K562 (cell line): ENCODE data around the gene RPAP2. TPM values are rescaled to one million over a fixed set of nuclear protein-coding genes. Genes with fewer than 3 reads are reported as not detected.

Experiments used
- ATF2 ChIP-seq: sonication (generic); formaldehyde crosslinking; IDR thresholded peaks from 2 replicates; pipeline ENCODE4 v1.8.1; 2022; ENCODE audit warnings: missing genetic modification reagents
- BHLHE40 ChIP-seq: IDR thresholded peaks from 2 replicates; pipeline ENCODE4 v1.6.1; 2011; ENCODE audit warnings: low read length, improper control_type of control experiment
- CBX8 ChIP-seq: fragments of 200-600 bp; sonication (generic); IDR thresholded peaks from 2 replicates; pipeline ENCODE4 v1.6.1; 2012; ENCODE audit warnings: borderline replicate concordance, mixed run types, low read depth, mild to moderate bottlenecking, moderate library complexity, mixed read lengths, low read length, control low read depth, inconsistent platforms; ENCODE audit not compliant: poor library complexity, severe bottlenecking; ENCODE audit errors: extremely low read depth
- ELF2 ChIP-seq: fragments of 250-450 bp; sonication (Bioruptor Pico); IDR thresholded peaks from 2 replicates; pipeline ENCODE4 v1.5.0; 2021; ENCODE audit warnings: mild to moderate bottlenecking
- ERF ChIP-seq: fragments of 450-650 bp; formaldehyde crosslinking; IDR thresholded peaks from 2 replicates; pipeline ENCODE4 v1.4.0; 2020; ENCODE audit warnings: mild to moderate bottlenecking, mixed read lengths
- EWSR1 ChIP-seq: fragments of 450-650 bp; IDR thresholded peaks from 2 replicates; pipeline ENCODE4 v1.6.1; 2018; ENCODE audit warnings: borderline replicate concordance, mild to moderate bottlenecking, low read depth, moderate library complexity; ENCODE audit not compliant: partially characterized antibody
- GABPB1 ChIP-seq: sonication (generic); formaldehyde crosslinking; IDR thresholded peaks from 2 replicates; pipeline ENCODE4 v1.8.0; 2022; ENCODE audit warnings: mild to moderate bottlenecking, missing genetic modification reagents
- HDAC8 ChIP-seq: fragments of 450-650 bp; IDR thresholded peaks from 2 replicates; pipeline ENCODE4 v1.6.1; 2016; ENCODE audit warnings: mild to moderate bottlenecking, missing genetic modification characterization, moderate library complexity, missing compliant biosample characterization
- MLX ChIP-seq, 2 experiments: fragments of 450-650 bp in 1 of 2; sonication (generic) in 1 of 2; formaldehyde crosslinking; conservative IDR thresholded peaks; 2 replicates each; pipeline versions ENCODE4 v1.4.0 to v1.8.1; 2020 to 2022; ENCODE audit warnings: mild to moderate bottlenecking in 1 of 2, missing genetic modification reagents in 1 of 2
- TARDBP ChIP-seq: fragments of 450-650 bp; IDR thresholded peaks from 2 replicates; pipeline ENCODE4 v1.6.1; 2016
- YY1 ChIP-seq, 3 experiments: IDR thresholded peaks; 2 replicates each; pipeline ENCODE4 v1.6.1; 2011; ENCODE audit warnings: low read length in 2 of 3, mild to moderate bottlenecking in 2 of 3, moderate library complexity in 2 of 3, borderline replicate concordance in 1 of 3, control low read depth in 1 of 3, low read depth in 1 of 3; ENCODE audit not compliant: insufficient read depth in 3 of 3, insufficient replicate concordance in 2 of 3, control insufficient read depth in 1 of 3, insufficient read length in 1 of 3; ENCODE audit errors: extremely low read depth in 1 of 3
- ZBTB5 ChIP-seq: fragments of 450-650 bp; IDR thresholded peaks from 2 replicates; pipeline ENCODE4 v1.6.1; 2017; ENCODE audit warnings: antibody characterized with exemption
- ZNF23 ChIP-seq: fragments of 250-450 bp; sonication (Bioruptor Pico); IDR thresholded peaks from 2 replicates; pipeline ENCODE4 v1.4.0; 2020; ENCODE audit warnings: mild to moderate bottlenecking
- ZNF398 ChIP-seq: fragments of 250-450 bp; sonication (Bioruptor Pico); IDR thresholded peaks from 2 replicates; pipeline ENCODE4 v1.8.0; 2021; ENCODE audit warnings: moderate library complexity, mild to moderate bottlenecking, inconsistent platforms
- ZNF444 ChIP-seq: fragments of 250-450 bp; sonication (Bioruptor Pico); IDR thresholded peaks from 2 replicates; pipeline ENCODE4 v1.4.0; 2020; ENCODE audit warnings: mild to moderate bottlenecking, moderate library complexity
- ZNF707 ChIP-seq: fragments of 250-450 bp; sonication (Bioruptor Pico); conservative IDR thresholded peaks from 2 replicates; pipeline ENCODE4 v1.8.0; 2022; ENCODE audit warnings: inconsistent platforms, mild to moderate bottlenecking, moderate library complexity
- ZSCAN32 ChIP-seq: fragments of 450-650 bp; formaldehyde crosslinking; IDR thresholded peaks from 2 replicates; pipeline ENCODE4 v1.4.0; 2020; ENCODE audit warnings: mild to moderate bottlenecking, moderate library complexity
- polyA plus RNA-seq, 8 experiments: library from polyadenylated mRNA; depleted of rRNA in 4 of 8; stranded (reverse) in 5 of 8; unstranded in 3 of 8; fragments of >200 nt; fragmentation: Nextera tagmentation in 2 of 8; fragmentation: Illumina TruSeq in 1 of 8; extraction: Ambion mirVana in 2 of 8; extraction: Trizol in 1 of 8; gene quantifications; 2 replicates each; pipeline versions ENCODE4 v1.2.1 to v1.2.3, GENCODE V29; 2011 to 2014; ENCODE audit warnings: inconsistent platforms in 1 of 8, missing spikeins in 1 of 8
- total RNA-seq, 7 experiments: library from RNA; depleted of rRNA in 6 of 7; stranded (reverse); fragments of >200 nt in 6 of 7; fragmentation: Illumina TruSeq in 2 of 7; extraction: Trizol in 2 of 7; gene quantifications; 2 replicates each; pipeline versions ENCODE4 v1.2.1 to v1.2.3, GENCODE V29; 2011 to 2021; ENCODE audit warnings: low replicate concordance in 1 of 7

The RPAP2 gene
- total and polyA plus RNA-seq, 9 of the 15 experiments (the other 6 are each of a cell fraction or from before 2014, with no cell fraction given): 6.2 to 41.7 (median 28.7) TPM

GRCh38 chr1:92317836-92318493, 19.1 kb downstream of the RPAP2 start (continued):
- TF ChIP-seq EWSR1: no peak
- no peak for TF ChIP-seq GABPB1 (CRISPR knock-in tag)
- TF ChIP-seq ELF2 (CRISPR knock-in tag): no peak
- TF ChIP-seq ERF (CRISPR knock-in tag): no peak
- no peak for TF ChIP-seq ZSCAN32 (CRISPR knock-in tag)
- TF ChIP-seq ZNF444: no peak
- no peak for TF ChIP-seq YY1 (IDR thresholded peaks at IDR 0.05; ENCODE audit: borderline replicate concordance in 1 of 3, control insufficient read depth in 1 of 3, extremely low read depth in 1 of 3, insufficient read depth in 3 of 3, insufficient read length in 1 of 3, insufficient replicate concordance in 2 of 3, low read depth in 1 of 3, low read length in 2 of 3)
- TF ChIP-seq ZBTB5: no peak
- TF ChIP-seq ATF2 (CRISPR knock-in tag): no peak
- no peak for TF ChIP-seq ZNF707 (CRISPR knock-in tag)
- TF ChIP-seq BHLHE40: no peak
- no peak for TF ChIP-seq TARDBP
- TF ChIP-seq HDAC8 (tag): no peak
- no peak for TF ChIP-seq MLX (CRISPR knock-in tag; conservative IDR thresholded peaks at IDR 0.05)
- no peak for TF ChIP-seq ZNF23
- TF ChIP-seq ZNF398 (CRISPR knock-in tag): no peak
- no peak for TF ChIP-seq CBX8
